Stimulated activated CD8-positive, alpha-beta memory T cell treated with anti-CD3 and anti-CD28 coated beads, Interleukin-15, amount 100 ng/mL, for 48 hours (primary cell): ENCODE data around the gene MTAP.

Experiments used
- DNase-seq, 2 donors: peaks; one replicate each; pipeline ENCODE4 v3.0.0-alpha.2; 2020; ENCODE audit warnings: low read depth in 2 of 2

The MTAP gene

GRCh38 chr9:21969011-21969940 lies 166.8 kb downstream of the MTAP start:
- DNase-seq, result no peak

GRCh38 chr9:21969951-21970799 lies 167.7 kb downstream of the MTAP start:
- no peak for DNase-seq

- no peak for DNase-seq
Observed at GRCh38 chr9:21970800-21971640, 168.6 kb downstream of the MTAP start.

DNA sequence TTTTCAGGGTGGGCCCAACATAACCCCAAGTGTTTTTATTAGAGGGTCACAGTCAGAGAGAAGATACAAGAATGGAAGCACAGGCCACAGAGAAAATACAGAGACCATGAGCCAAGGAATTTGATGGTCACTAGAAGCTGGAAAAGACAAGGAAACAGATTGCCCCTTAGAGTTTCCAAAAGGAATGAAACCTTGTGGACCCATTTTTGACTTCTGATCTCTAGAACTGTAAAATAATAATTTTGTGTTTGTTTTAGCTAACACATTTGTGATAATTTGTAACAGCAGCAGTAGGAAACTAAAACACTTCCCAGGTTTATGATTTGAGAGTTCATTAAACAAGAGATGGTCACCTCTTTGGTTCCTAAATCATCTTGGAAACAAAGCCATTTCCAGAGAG lies 169.9 kb downstream of the MTAP start:
- no peak for DNase-seq

GRCh38 chr9:21974343-21974721 lies 171.9 kb downstream of the MTAP start:
- no peak for DNase-seq

DNA sequence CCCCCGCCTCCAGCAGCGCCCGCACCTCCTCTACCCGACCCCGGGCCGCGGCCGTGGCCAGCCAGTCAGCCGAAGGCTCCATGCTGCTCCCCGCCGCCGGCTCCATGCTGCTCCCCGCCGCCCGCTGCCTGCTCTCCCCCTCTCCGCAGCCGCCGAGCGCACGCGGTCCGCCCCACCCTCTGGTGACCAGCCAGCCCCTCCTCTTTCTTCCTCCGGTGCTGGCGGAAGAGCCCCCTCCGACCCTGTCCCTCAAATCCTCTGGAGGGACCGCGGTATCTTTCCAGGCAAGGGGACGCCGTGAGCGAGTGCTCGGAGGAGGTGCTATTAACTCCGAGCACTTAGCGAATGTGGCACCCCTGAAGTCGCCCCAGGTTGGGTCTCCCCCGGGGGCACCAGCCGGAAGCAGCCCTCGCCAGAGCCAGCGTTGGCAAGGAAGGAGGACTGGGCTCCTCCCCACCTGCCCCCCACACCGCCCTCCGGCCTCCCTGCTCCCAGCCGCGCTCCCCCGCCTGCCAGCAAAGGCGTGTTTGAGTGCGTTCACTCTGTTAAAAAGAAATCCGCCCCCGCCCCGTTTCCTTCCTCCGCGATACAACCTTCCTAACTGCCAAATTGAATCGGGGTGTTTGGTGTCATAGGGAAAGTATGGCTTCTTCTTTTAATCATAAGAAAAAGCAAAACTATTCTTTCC lies 172.4 kb downstream of the MTAP start:
- no peak for DNase-seq

DNA sequence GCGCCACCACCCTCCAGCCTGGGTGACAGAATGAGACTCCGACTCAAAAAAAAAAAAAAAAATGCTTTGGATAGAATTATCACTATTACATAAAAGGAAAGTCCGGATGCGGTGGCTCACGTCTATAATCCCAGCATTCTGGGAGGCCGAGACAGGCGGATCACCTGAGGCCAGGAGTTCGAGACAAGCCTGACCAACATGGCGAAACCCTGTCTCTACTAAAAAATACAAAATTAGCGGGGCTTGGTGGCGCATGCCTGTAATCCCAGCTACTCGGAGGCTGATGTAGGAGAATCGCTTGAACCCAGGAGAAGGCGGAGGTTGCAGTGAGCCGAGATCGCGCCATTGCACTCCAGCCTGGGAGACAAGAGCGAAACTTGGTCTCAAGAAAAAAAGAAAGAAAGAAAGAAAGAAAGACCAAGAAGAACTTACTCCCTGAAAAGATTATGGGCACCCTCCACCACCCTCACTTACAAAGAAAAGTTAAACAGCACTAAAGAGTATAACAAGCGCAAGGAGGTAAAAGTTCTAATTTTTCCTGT lies 174.0 kb downstream of the MTAP start:
- DNase-seq, result no peak

DNA sequence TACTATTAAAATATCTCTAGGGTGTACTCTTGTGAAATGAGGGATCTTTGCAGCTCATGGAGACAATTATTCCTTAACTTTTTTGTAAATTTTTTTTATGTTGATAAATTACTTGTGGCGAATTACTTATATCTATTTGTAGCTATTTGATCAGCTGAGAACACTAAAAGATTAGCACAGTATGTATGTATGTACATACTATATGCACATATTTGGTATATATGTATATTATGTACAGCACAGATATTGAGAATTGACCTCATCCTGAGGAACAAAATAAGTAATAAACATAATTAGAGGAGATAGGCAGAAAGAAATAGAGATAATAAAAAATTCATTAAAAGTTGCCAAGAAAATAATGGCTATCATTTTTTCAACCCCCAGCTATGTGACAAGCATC lies 180.0 kb downstream of the MTAP start:
- no peak for DNase-seq

- DNase-seq, result no peak
Observed at GRCh38 chr9:21982861-21983560, 180.6 kb downstream of the MTAP start.

DNA sequence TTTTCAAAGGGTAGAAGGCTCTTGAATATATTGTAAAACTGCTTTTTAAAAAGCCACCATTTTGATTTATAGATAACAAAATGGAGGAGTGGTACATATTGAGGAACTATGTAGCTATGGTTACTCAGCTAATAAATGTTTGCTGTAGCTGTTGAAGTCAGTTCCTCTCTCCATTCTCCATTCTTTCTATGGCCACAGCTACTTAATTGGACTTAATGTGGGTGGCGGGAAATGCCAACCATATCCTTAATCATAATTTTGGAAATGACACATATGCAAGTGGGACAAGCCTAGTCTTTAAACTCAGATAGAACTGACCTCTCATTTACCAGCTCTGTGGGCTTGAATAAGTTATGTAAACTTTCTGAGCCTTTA lies 181.1 kb downstream of the MTAP start:
- DNase-seq, result no peak

DNA sequence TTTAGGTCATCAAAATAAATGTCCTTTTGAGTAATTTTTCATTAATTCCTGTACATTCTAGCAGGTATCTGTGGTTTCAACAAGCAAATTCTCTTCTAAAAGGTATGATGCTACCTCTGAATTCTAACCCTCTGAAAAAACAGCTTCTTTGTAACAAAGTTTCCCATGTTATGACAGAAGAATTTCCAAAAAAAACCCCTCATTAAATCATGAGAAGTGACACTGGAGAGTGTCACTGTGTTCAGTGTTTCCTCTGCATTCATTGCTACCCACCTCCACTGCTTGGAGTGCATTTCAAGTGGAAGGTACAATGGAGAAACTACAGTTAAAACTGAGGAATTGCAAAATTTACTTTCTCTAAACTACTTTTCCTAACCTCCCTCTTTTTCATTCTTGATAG lies 181.7 kb downstream of the MTAP start:
- no peak for DNase-seq

DNA sequence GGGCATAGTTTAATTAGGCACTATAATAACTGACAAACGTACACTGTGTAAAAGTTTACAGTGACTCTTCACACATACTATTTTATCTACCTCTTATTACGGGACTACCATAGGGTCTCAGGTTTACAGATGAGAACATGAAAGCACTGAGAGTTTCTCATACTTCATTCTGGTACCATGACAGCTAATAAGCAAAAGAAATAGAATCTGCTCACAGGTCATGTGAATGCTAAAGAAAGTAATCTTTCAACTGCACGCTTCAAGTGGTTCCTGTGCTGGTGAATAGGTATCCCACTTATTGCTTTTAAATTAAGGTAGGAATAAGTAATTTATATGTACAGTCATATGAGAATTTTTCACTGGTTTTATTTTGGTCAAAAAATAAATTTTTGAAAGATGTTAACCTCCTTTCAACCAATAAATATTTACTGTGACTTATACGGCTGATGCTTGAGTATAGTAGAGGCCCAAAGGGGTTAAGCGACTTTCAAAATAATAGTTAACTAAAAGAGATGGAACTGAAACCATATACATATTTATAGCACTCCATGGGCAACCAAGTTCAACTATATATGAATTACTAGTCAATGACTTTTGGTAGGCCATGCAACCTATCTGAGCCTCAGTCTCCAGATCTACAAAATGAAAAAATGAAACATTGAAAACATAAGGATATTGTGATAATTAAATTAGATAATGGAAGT lies 183.7 kb downstream of the MTAP start:
- DNase-seq, result no peak
